ENCODE results near the gene TEX38. TPM values are rescaled to one million over a fixed set of nuclear protein-coding genes. Genes with fewer than 3 reads are reported as not detected.

The TEX38 gene
- total RNA-seq, 1 experiment from 2014 or later = 0.47 TPM

DNA sequence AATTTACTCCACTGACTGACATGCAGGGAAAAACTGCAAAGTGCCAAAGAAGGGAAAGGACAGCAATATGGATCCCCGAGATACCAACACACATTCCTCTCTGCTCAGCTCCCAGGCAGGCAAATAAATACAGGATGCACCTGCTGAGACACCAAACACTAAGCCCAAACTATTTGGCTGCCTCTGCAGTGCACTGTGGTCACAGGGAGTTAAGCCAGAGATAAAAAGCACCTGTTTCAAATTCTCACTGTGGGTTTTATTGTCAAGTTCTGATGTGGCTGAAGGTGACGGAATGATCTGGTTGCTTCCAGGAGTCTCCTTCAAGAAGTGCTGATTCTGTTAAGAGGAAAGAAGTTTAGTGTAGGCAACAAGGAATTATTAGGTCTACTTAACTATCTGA, 17.7 kb downstream of the TEX38 start:
- no peak for DNase-seq (ENCODE audit: low read depth, low spot score)
- H3K36me3 ChIP-seq (ENCODE audit: control insufficient read depth in 1 of 2, insufficient read depth in 2 of 2, low read length in 2 of 2) = peaks cover 31 to 44% of the 10 kb centered on the region in 2 experiments; a peak in 3 of 4 replicates
- H3K4me2 ChIP-seq (ENCODE audit: low read length) = no peak overlapping the region
- no peaks in the 10 kb centered on the region; the same call in 1 of the 2 replicates for H3K79me2 ChIP-seq (ENCODE audit: insufficient read depth, low read length)
- H3K4me3 ChIP-seq (replicated peaks in 1 of 2; ENCODE audit: low read depth in 1 of 2, low read length in 2 of 2) = no peak overlapping the region
- no peaks in the 10 kb centered on the region for H3K9me2 ChIP-seq (ENCODE audit: insufficient read depth)
- H2AFZ ChIP-seq (ENCODE audit: low read depth, low read length, poor library complexity, severe bottlenecking) = no peak overlapping the region
- intact Hi-C loops (cut with micrococcal nuclease) = no loop called here
- H3K4me1 ChIP-seq (ENCODE audit: control insufficient read depth in 1 of 2, insufficient read depth in 2 of 2, low read length in 2 of 2) = peaks cover 0 to 9% of the 10 kb centered on the region in 2 experiments; a peak in 1 of 4 replicates
- H4K20me1 ChIP-seq (ENCODE audit: insufficient read depth) = no peaks in the 10 kb centered on the region
- H3K9ac ChIP-seq (ENCODE audit: low read length) = no peak overlapping the region
- ATAC-seq = no peak
- H3K27me3 ChIP-seq (ENCODE audit: insufficient read depth, low read length) = no peaks in the 10 kb centered on the region
- H3K9me3 ChIP-seq (ENCODE audit: control insufficient read depth in 1 of 2, insufficient read depth in 1 of 2, low read depth in 1 of 2, low read length in 2 of 2) = no peaks in the 10 kb centered on the region
- ChIA-PET RAD21 (ENCODE audit: low non-redundant PET in 1 of 2, low total read pairs in 2 of 2, uncharacterized antibody in 2 of 2, unreplicated experiment in 2 of 2) (no interaction called here), CTCF (no interaction called here), POLR2A (no interaction called here)
- BruUV-seq (replicated peaks) = no TSS peak
- no peak overlapping the region for H3K27ac ChIP-seq (ENCODE audit: low read depth, low read length)
- TF ChIP-seq YY1 (IDR thresholded peaks at IDR 0.05; ENCODE audit: extremely low read depth, insufficient replicate concordance, low read depth, low read length) (no peak), ZFX (IDR thresholded peaks at IDR 0.05) (no peak), EZH2phosphoT487 (IDR thresholded peaks at IDR 0.05; ENCODE audit: borderline replicate concordance) (no peak), JUND (IDR thresholded peaks at IDR 0.05) (no peak), TCF7L2 (IDR thresholded peaks at IDR 0.05; ENCODE audit: borderline replicate concordance, extremely low read depth, insufficient read depth, insufficient read length) (no peak), ELF1 (IDR thresholded peaks at IDR 0.05; ENCODE audit: borderline replicate concordance, low read depth) (no peak), SRF (IDR thresholded peaks at IDR 0.05; ENCODE audit: low read depth) (no peak), SP1 (IDR thresholded peaks at IDR 0.05; ENCODE audit: low read depth) (no peak), FOSL1 (IDR thresholded peaks at IDR 0.05; ENCODE audit: low read depth) (no peak), ZNF274 (IDR thresholded peaks at IDR 0.05; ENCODE audit: low read depth, low read length) (no peak), SIN3A (IDR thresholded peaks at IDR 0.05; ENCODE audit: low read depth) (no peak), EGR1 (IDR thresholded peaks at IDR 0.05; ENCODE audit: low read depth) (no peak)
- TF ChIP-seq, protein P1, sequence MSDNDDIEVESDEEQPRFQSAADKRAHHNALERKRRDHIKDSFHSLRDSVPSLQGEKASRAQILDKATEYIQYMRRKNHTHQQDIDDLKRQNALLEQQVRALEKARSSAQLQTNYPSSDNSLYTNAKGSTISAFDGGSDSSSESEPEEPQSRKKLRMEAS (IDR thresholded peaks at IDR 0.05) = no peak
- TF ChIP-seq, protein P2, sequence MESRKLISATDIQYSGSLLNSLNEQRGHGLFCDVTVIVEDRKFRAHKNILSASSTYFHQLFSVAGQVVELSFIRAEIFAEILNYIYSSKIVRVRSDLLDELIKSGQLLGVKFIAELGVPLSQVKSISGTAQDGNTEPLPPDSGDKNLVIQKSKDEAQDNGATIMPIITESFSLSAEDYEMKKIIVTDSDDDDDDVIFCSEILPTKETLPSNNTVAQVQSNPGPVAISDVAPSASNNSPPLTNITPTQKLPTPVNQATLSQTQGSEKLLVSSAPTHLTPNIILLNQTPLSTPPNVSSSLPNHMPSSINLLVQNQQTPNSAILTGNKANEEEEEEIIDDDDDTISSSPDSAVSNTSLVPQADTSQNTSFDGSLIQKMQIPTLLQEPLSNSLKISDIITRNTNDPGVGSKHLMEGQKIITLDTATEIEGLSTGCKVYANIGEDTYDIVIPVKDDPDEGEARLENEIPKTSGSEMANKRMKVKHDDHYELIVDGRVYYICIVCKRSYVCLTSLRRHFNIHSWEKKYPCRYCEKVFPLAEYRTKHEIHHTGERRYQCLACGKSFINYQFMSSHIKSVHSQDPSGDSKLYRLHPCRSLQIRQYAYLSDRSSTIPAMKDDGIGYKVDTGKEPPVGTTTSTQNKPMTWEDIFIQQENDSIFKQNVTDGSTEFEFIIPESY (IDR thresholded peaks at IDR 0.05; ENCODE audit: extremely low read depth, insufficient replicate concordance, low read length) = no peak
- TF ChIP-seq, protein P3, sequence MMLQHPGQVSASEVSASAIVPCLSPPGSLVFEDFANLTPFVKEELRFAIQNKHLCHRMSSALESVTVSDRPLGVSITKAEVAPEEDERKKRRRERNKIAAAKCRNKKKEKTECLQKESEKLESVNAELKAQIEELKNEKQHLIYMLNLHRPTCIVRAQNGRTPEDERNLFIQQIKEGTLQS (IDR thresholded peaks at IDR 0.05) = no peak
